Activated naive CD8-positive, alpha-beta T cell treated with anti-CD3 and anti-CD28 coated beads, Interleukin-2, amount 50 U/mL, for 24 hours (primary cell): ENCODE data around the gene PHOX2A.

ENCODE experiments used
- ATAC-seq: fragments of 150-1000 bp; cut with Tn5 transposase; one replicate; pipeline ENCODE4 v1.10.0; 2021
- DNase-seq: peaks from one replicate; pipeline ENCODE4 v3.0.0; 2021
- H3K27ac Mint-ChIP-seq: one replicate; pipeline ENCODE4 v1.8.0; 2021; ENCODE audit warnings: mild to moderate bottlenecking, mixed read lengths
- H3K27me3 Mint-ChIP-seq: one replicate; pipeline ENCODE4 v1.8.0; 2021; ENCODE audit warnings: mixed read lengths
- H3K36me3 Mint-ChIP-seq: one replicate; pipeline ENCODE4 v1.8.0; 2021; ENCODE audit warnings: low read depth, mixed read lengths
- H3K4me1 Mint-ChIP-seq: one replicate; pipeline ENCODE4 v1.8.0; 2021; ENCODE audit warnings: mixed read lengths
- H3K4me3 Mint-ChIP-seq: one replicate; pipeline ENCODE4 v1.8.0; 2021; ENCODE audit warnings: mild to moderate bottlenecking, moderate library complexity, mixed read lengths
- H3K9me3 Mint-ChIP-seq: one replicate; pipeline ENCODE4 v1.8.0; 2021; ENCODE audit warnings: mixed read lengths

The PHOX2A gene

GRCh38 chr11:72241291-72241781, 2.6 kb downstream of the PHOX2A start:
- ATAC-seq: no peak
- no peak overlapping the region for H3K27ac Mint-ChIP-seq
- H3K4me1 Mint-ChIP-seq: peaks cover 22% of the 10 kb centered on the region
- H3K27me3 Mint-ChIP-seq: peaks cover 51% of the 10 kb centered on the region
- no peak for DNase-seq
- H3K36me3 Mint-ChIP-seq: peaks cover 5% of the 10 kb centered on the region
- no peaks in the 10 kb centered on the region for H3K9me3 Mint-ChIP-seq
- no peak overlapping the region for H3K4me3 Mint-ChIP-seq

GRCh38 chr11:72240461-72241290, 3.3 kb downstream of the PHOX2A start:
- H3K27ac Mint-ChIP-seq: no peak overlapping the region
- peaks cover 5% of the 10 kb centered on the region for H3K36me3 Mint-ChIP-seq
- H3K9me3 Mint-ChIP-seq: no peaks in the 10 kb centered on the region
- peaks cover 51% of the 10 kb centered on the region for H3K27me3 Mint-ChIP-seq
- H3K4me1 Mint-ChIP-seq: peaks cover 22% of the 10 kb centered on the region
- peak overlapping the region; percentile 42 for H3K4me3 Mint-ChIP-seq
- ATAC-seq (peak; percentile 2), DNase-seq (peak; percentile 10)

- no peaks in the 10 kb centered on the region for H3K9me3 Mint-ChIP-seq
- H3K4me1 Mint-ChIP-seq: peaks cover 22% of the 10 kb centered on the region
- H3K36me3 Mint-ChIP-seq: peaks cover 5% of the 10 kb centered on the region
- peak overlapping the region; percentile 42 for H3K4me3 Mint-ChIP-seq
- no peak for ATAC-seq
- no peak for DNase-seq
- no peak overlapping the region for H3K27ac Mint-ChIP-seq
- H3K27me3 Mint-ChIP-seq: peaks cover 50% of the 10 kb centered on the region
Measured at GRCh38 chr11:72239849-72240460, 4.0 kb downstream of the PHOX2A start.

- peak; percentile 21 for DNase-seq
- H3K27ac Mint-ChIP-seq: no peak overlapping the region
- peaks cover 5% of the 10 kb centered on the region for H3K36me3 Mint-ChIP-seq
- peaks cover 45% of the 10 kb centered on the region for H3K27me3 Mint-ChIP-seq
- H3K9me3 Mint-ChIP-seq: no peaks in the 10 kb centered on the region
- peak; percentile 27 for ATAC-seq
- peak overlapping the region; percentile 36 for H3K4me3 Mint-ChIP-seq
- H3K4me1 Mint-ChIP-seq: peaks cover 18% of the 10 kb centered on the region
Measured at GRCh38 chr11:72239313-72239848, 4.6 kb downstream of the PHOX2A start.

GRCh38 chr11:72238492-72239312, 5.3 kb downstream of the PHOX2A start:
- Mint-ChIP-seq H3K27me3 (peaks cover 44% of the 10 kb centered on the region), H3K4me1 (peaks cover 19% of the 10 kb centered on the region), H3K36me3 (peaks cover 6% of the 10 kb centered on the region), H3K27ac (no peak overlapping the region), H3K9me3 (no peaks in the 10 kb centered on the region), H3K4me3 (no peak overlapping the region)
- no peak for ATAC-seq
- DNase-seq: no peak

- H3K36me3 Mint-ChIP-seq: peaks cover 8% of the 10 kb centered on the region
- no peak overlapping the region for H3K4me3 Mint-ChIP-seq
- H3K4me1 Mint-ChIP-seq: peaks cover 18% of the 10 kb centered on the region
- peak; percentile 50 for ATAC-seq
- peak; percentile 61 for DNase-seq
- peaks cover 39% of the 10 kb centered on the region for H3K27me3 Mint-ChIP-seq
- no peak overlapping the region for H3K27ac Mint-ChIP-seq
- H3K9me3 Mint-ChIP-seq: no peaks in the 10 kb centered on the region
Measured at GRCh38 chr11:72238040-72238450, 5.9 kb downstream of the PHOX2A start.

- H3K4me3 Mint-ChIP-seq: no peak overlapping the region
- H3K9me3 Mint-ChIP-seq: no peaks in the 10 kb centered on the region
- no peak for DNase-seq
- H3K4me1 Mint-ChIP-seq: peaks cover 18% of the 10 kb centered on the region
- peaks cover 8% of the 10 kb centered on the region for H3K36me3 Mint-ChIP-seq
- no peak overlapping the region for H3K27ac Mint-ChIP-seq
- no peak for ATAC-seq
- H3K27me3 Mint-ChIP-seq: peaks cover 32% of the 10 kb centered on the region
Measured at GRCh38 chr11:72237112-72237931, 6.7 kb downstream of the PHOX2A start.

GRCh38 chr11:72236774-72237111, 7.2 kb downstream of the PHOX2A start:
- Mint-ChIP-seq H3K27me3 (peaks cover 26% of the 10 kb centered on the region), H3K4me3 (no peak overlapping the region), H3K9me3 (no peaks in the 10 kb centered on the region), H3K36me3 (peaks cover 8% of the 10 kb centered on the region), H3K27ac (no peak overlapping the region), H3K4me1 (peaks cover 18% of the 10 kb centered on the region)
- ATAC-seq (no peak), DNase-seq (no peak)

- Mint-ChIP-seq H3K27ac (no peak overlapping the region), H3K36me3 (peaks cover 8% of the 10 kb centered on the region), H3K4me1 (peaks cover 18% of the 10 kb centered on the region), H3K4me3 (no peak overlapping the region), H3K9me3 (no peaks in the 10 kb centered on the region), H3K27me3 (peaks cover 21% of the 10 kb centered on the region)
- DNase-seq (no peak), ATAC-seq (no peak)
Measured at GRCh38 chr11:72236083-72236697, 7.8 kb downstream of the PHOX2A start.

GRCh38 chr11:72235351-72236057, 8.5 kb downstream of the PHOX2A start:
- Mint-ChIP-seq H3K36me3 (peaks cover 8% of the 10 kb centered on the region), H3K27ac (no peak overlapping the region), H3K4me1 (peaks cover 13% of the 10 kb centered on the region), H3K9me3 (no peaks in the 10 kb centered on the region), H3K4me3 (no peak overlapping the region), H3K27me3 (peaks cover 15% of the 10 kb centered on the region)
- no peak for DNase-seq
- ATAC-seq: no peak

GRCh38 chr11:72234920-72235319, 9.1 kb downstream of the PHOX2A start:
- DNase-seq (no peak), ATAC-seq (no peak)
- Mint-ChIP-seq H3K36me3 (peaks cover 8% of the 10 kb centered on the region), H3K27ac (peak overlapping the region; percentile 48), H3K4me1 (peaks cover 10% of the 10 kb centered on the region), H3K9me3 (no peaks in the 10 kb centered on the region), H3K4me3 (no peak overlapping the region), H3K27me3 (peaks cover 11% of the 10 kb centered on the region)

- Mint-ChIP-seq H3K27ac (peak overlapping the region; percentile 48), H3K9me3 (no peaks in the 10 kb centered on the region), H3K27me3 (peaks cover 10% of the 10 kb centered on the region), H3K36me3 (peaks cover 8% of the 10 kb centered on the region), H3K4me1 (peaks cover 9% of the 10 kb centered on the region), H3K4me3 (no peak overlapping the region)
- DNase-seq: no peak
- no peak for ATAC-seq
Measured at GRCh38 chr11:72234514-72234830, 9.5 kb downstream of the PHOX2A start.
